Measurements from ENCODE around the gene NLRP12.
A peak's percentile ranks its signal among the peaks of the same experiment; 100 is the strongest.

Gene NLRP12

DNA sequence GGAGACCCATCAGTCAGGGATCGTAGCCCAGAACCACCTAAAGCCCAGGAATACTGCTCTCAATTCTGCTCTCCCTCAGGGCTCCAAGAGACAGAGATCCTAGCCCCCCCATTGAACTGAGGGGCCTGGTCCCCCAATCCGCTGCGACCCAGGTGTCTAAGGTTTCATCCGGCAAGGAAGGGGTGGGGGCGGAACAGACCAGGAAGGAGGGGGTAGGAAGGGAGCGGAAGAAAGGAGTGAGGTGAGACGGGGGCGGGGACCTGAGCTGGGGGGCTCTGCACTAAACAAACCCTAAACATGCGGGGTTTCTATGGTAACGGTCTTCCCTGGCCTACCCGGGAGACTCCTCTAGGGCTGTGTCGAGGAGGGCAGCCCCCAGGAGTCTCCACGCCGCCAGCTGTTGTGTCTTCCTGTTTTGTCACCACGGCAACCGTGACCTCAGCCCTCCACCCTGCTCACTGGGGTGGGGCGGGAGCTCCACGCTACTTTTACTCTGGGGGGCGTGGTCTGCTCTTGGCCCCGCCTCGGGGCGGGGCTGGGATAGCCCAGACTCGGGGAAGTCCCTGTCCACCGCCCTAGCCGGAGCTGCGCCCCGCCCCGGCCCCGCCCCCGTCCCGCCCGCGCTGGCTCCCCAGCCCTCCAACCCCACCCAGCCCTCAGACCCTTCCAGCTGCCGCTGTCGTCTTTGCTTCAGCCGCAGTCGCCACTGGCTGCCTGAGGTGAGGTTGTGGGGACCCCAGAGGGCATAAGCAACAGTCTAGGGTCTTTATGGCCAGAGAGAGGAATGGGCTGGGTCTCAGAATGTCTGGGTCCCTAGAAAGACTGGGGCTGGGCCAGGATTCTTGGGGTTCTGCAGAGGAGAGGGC, 43.3 kb upstream of the NLRP12 start, which contains the start of gene MYADM:
TSS of gene MYADM (plus strand) at position 659 of the 866 bp plus-strand sequence. CDS start 5,647 bp downstream, outside the sequence.
- H2BK120ac ChIP-seq (ENCODE audit: low read depth, low read length), result peak within 1 kb of the TSS; percentile 65
- no peak within 1 kb of the TSS for H3K4ac ChIP-seq (ENCODE audit: low read length)
- H3K4me2 ChIP-seq (ENCODE audit: insufficient read depth, low read length, poor library complexity, severe bottlenecking), result peak within 1 kb of the TSS; percentile 88
- H2AFZ ChIP-seq (ENCODE audit: low read length), result peak within 1 kb of the TSS; percentile 97
- peak within 1 kb of the TSS; percentile 44 for H3K23ac ChIP-seq (ENCODE audit: low read depth, low read length, poor library complexity)
- no CpG with 5 or more reads among the region's 37 CpGs for whole genome bisulfite sequencing, 2 donors (ENCODE audit: extremely low coverage in 2 of 2, insufficient read length in 2 of 2, insufficient replicate concordance in 1 of 2)
- peak within 1 kb of the TSS; percentile 87 to 96 for H3K4me3 ChIP-seq (ENCODE audit: low read length in 2 of 2)
- H4K91ac ChIP-seq (ENCODE audit: low read depth, low read length, poor library complexity), result peak within 1 kb of the TSS; percentile 38
- H3K9ac ChIP-seq (ENCODE audit: low read depth, low read length, poor library complexity), result peak within 1 kb of the TSS; percentile 92
- H3K4me1 ChIP-seq (ENCODE audit: control insufficient read depth in 2 of 2, insufficient read depth in 1 of 2, low read depth in 1 of 2, low read length in 2 of 2), result peaks cover 8 to 15% of the 10 kb centered on the region in 2 donors
- peak within 1 kb of the TSS; percentile 94 for H2AK5ac ChIP-seq (ENCODE audit: low read depth, low read length)
- no peak within 1 kb of the TSS for H4K8ac ChIP-seq (ENCODE audit: low read depth, low read length)
- H2BK12ac ChIP-seq (ENCODE audit: low read length), result no peak within 1 kb of the TSS
- H2BK5ac ChIP-seq (ENCODE audit: low read length), result peak within 1 kb of the TSS; percentile 99
- H3K27ac ChIP-seq (replicated peaks; ENCODE audit: low read length), result peak within 1 kb of the TSS; percentile 96
- peaks cover 0 to 19% of the 10 kb centered on the region in 2 donors for H3K36me3 ChIP-seq (replicated peaks in 1 of 2; ENCODE audit: control insufficient read depth in 2 of 2, insufficient read depth in 2 of 2, low read length in 2 of 2)
- peak within 1 kb of the TSS; percentile 86 for H2BK15ac ChIP-seq (ENCODE audit: low read length)
- H3K27me3 ChIP-seq (ENCODE audit: control insufficient read depth in 3 of 3, insufficient read depth in 3 of 3, low read depth in 1 of 3, low read length in 3 of 3), result no peaks in the 10 kb centered on the region
- H3K79me1 ChIP-seq (ENCODE audit: low read depth, low read length), result peaks cover 2% of the 10 kb centered on the region
- H3K9me3 ChIP-seq (replicated peaks in 1 of 2; ENCODE audit: control insufficient read depth in 2 of 2, insufficient read depth in 1 of 2, low read depth in 1 of 2, low read length in 2 of 2), result no peaks in the 10 kb centered on the region
- DNase-seq (ENCODE audit: low spot score), result peak; percentile 100
- H3K14ac ChIP-seq (ENCODE audit: low read length), result no peak within 1 kb of the TSS
- peak within 1 kb of the TSS; percentile 97 for H3K18ac ChIP-seq (ENCODE audit: low read length)

DNA sequence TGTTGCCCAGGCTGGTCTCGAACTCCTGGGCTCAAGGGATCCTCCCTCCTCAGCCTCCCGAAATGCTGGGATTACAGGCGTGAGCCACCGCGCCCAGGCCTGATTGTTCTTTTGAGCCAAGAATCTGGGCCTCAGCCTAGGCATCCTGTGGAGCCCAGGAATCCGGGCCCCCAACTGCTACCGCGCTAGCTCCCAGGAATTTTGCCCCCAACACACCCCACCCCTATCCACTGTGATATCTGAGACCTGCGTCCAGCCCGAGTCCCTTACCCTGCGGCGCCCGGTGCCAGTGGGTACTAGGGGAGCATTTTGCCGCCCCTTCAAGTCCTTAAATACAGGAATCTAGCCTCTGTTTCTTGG, 42.7 kb upstream of the NLRP12 start:
- Histone ChIP-seq H3K9me3 (replicated peaks in 1 of 2; ENCODE audit: control insufficient read depth in 2 of 2, insufficient read depth in 1 of 2, low read depth in 1 of 2, low read length in 2 of 2) (no peaks in the 10 kb centered on the region), H2BK120ac (ENCODE audit: low read depth, low read length) (peak overlapping the region; percentile 65), H2AFZ (ENCODE audit: low read length) (peak overlapping the region; percentile 97), H3K4me1 (ENCODE audit: control insufficient read depth in 2 of 2, insufficient read depth in 1 of 2, low read depth in 1 of 2, low read length in 2 of 2) (peaks cover 8 to 15% of the 10 kb centered on the region in 2 donors), H2BK15ac (ENCODE audit: low read length) (peak overlapping the region; percentile 19), H2BK5ac (ENCODE audit: low read length) (peak overlapping the region; percentile 99), H4K8ac (ENCODE audit: low read depth, low read length) (no peak overlapping the region), H3K36me3 (replicated peaks in 1 of 2; ENCODE audit: control insufficient read depth in 2 of 2, insufficient read depth in 2 of 2, low read length in 2 of 2) (peaks cover 0 to 13% of the 10 kb centered on the region in 2 donors), H4K91ac (ENCODE audit: low read depth, low read length, poor library complexity) (no peak overlapping the region), H3K27ac (replicated peaks; ENCODE audit: low read length) (peak overlapping the region; percentile 96), H2AK5ac (ENCODE audit: low read depth, low read length) (peak overlapping the region; percentile 94), H3K9ac (ENCODE audit: low read depth, low read length, poor library complexity) (peak overlapping the region; percentile 80), H3K18ac (ENCODE audit: low read length) (peak overlapping the region; percentile 93), H2BK12ac (ENCODE audit: low read length) (no peak overlapping the region), H3K4ac (ENCODE audit: low read length) (no peak overlapping the region), H3K27me3 (ENCODE audit: control insufficient read depth in 3 of 3, insufficient read depth in 3 of 3, low read depth in 1 of 3, low read length in 3 of 3) (no peaks in the 10 kb centered on the region), H3K4me2 (ENCODE audit: insufficient read depth, low read length, poor library complexity, severe bottlenecking) (peak overlapping the region; percentile 79), H3K14ac (ENCODE audit: low read length) (no peak overlapping the region), H3K4me3 (ENCODE audit: low read length in 2 of 2) (peak overlapping the region; percentile 69 to 85), H3K79me1 (ENCODE audit: low read depth, low read length) (peaks cover 2% of the 10 kb centered on the region), H3K23ac (ENCODE audit: low read depth, low read length, poor library complexity) (no peak overlapping the region)
- WGBS, 2 donors (ENCODE audit: extremely low coverage in 2 of 2, insufficient read length in 2 of 2, insufficient replicate concordance in 1 of 2), result no CpG with 5 or more reads among the region's 14 CpGs
- DNase-seq (ENCODE audit: low spot score), result no peak

DNA sequence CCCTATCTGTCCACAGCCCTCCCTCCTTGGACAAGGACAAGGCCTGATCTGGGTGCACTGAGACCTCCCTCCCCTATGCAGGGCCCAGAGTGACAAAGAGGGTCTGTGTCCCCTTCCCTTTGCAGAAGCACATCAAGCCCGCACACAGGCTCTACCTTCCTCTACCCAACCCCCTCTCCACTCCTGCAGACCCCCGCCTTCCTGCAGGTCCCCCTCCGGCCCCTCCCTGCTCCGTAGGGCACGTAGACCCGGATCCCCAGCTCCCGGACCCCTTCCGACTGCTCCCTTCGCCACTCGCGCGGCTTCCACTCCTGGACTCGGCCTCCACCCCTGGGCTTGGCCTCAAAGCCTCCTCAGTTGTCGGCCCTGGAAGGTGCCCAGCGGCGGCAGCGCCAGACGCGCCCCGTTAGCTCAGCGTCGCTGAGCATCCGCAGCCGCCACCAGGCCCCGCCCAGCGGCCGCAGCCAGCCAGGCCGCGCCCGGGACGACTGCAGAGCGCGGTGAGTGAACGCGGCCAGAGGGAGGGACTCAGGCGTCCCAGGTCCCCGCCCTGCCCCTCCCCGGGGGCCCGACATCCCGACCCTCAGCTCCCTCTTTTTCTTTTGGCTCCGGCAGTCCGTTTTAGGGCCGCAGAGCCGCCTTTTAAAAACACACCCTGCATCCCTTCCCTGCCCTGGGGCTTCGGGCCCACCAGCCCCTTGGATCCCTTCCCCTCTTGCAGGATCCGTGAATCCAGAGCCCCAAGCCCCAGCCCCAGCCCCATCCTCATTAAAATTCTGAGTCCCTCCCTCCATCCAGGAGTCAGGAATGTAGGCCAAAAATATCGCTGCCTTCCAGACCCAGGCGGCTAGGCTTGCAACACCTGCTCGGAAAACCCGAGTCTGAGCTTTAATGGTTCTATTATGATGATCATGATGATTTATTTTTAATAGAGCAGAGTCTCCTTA, 42.1 kb upstream of the NLRP12 start:
- H2BK15ac ChIP-seq (ENCODE audit: low read length), result peak overlapping the region; percentile 53
- no peak overlapping the region for H3K4ac ChIP-seq (ENCODE audit: low read length)
- WGBS, 2 donors (ENCODE audit: extremely low coverage in 2 of 2, insufficient read length in 2 of 2, insufficient replicate concordance in 1 of 2), result no CpG with 5 or more reads among the region's 50 CpGs
- peak overlapping the region; percentile 92 for H2BK12ac ChIP-seq (ENCODE audit: low read length)
- H3K9me3 ChIP-seq (replicated peaks in 1 of 2; ENCODE audit: control insufficient read depth in 2 of 2, insufficient read depth in 1 of 2, low read depth in 1 of 2, low read length in 2 of 2), result no peaks in the 10 kb centered on the region
- H3K27me3 ChIP-seq (ENCODE audit: control insufficient read depth in 3 of 3, insufficient read depth in 3 of 3, low read depth in 1 of 3, low read length in 3 of 3), result no peaks in the 10 kb centered on the region
- H3K18ac ChIP-seq (ENCODE audit: low read length), result peak overlapping the region; percentile 98
- peaks cover 2% of the 10 kb centered on the region for H3K79me1 ChIP-seq (ENCODE audit: low read depth, low read length)
- H3K4me2 ChIP-seq (ENCODE audit: insufficient read depth, low read length, poor library complexity, severe bottlenecking), result peak overlapping the region; percentile 79
- peak overlapping the region; percentile 99 for H2BK5ac ChIP-seq (ENCODE audit: low read length)
- peak overlapping the region; percentile 96 for H3K27ac ChIP-seq (replicated peaks; ENCODE audit: low read length)
- H2AK5ac ChIP-seq (ENCODE audit: low read depth, low read length), result peak overlapping the region; percentile 94
- H3K4me3 ChIP-seq (ENCODE audit: low read length in 2 of 2), result peak overlapping the region; percentile 69 to 85
- DNase-seq (ENCODE audit: low spot score), result peak; percentile 79
- H3K4me1 ChIP-seq (ENCODE audit: control insufficient read depth in 2 of 2, insufficient read depth in 1 of 2, low read depth in 1 of 2, low read length in 2 of 2), result peaks cover 8 to 15% of the 10 kb centered on the region in 2 donors
- H3K9ac ChIP-seq (ENCODE audit: low read depth, low read length, poor library complexity), result peak overlapping the region; percentile 86
- H4K91ac ChIP-seq (ENCODE audit: low read depth, low read length, poor library complexity), result no peak overlapping the region
- peak overlapping the region; percentile 65 for H2BK120ac ChIP-seq (ENCODE audit: low read depth, low read length)
- H2AFZ ChIP-seq (ENCODE audit: low read length), result peak overlapping the region; percentile 97
- peak overlapping the region; percentile 67 for H3K23ac ChIP-seq (ENCODE audit: low read depth, low read length, poor library complexity)
- peak overlapping the region; percentile 74 for H4K8ac ChIP-seq (ENCODE audit: low read depth, low read length)
- peak overlapping the region; percentile 98 for H3K14ac ChIP-seq (ENCODE audit: low read length)
- peaks cover 0 to 8% of the 10 kb centered on the region in 2 donors for H3K36me3 ChIP-seq (replicated peaks in 1 of 2; ENCODE audit: control insufficient read depth in 2 of 2, insufficient read depth in 2 of 2, low read length in 2 of 2)

Measured in neuronal stem cell (in vitro differentiated cells).